Measurements from ENCODE around the gene FAM43B.

DNA sequence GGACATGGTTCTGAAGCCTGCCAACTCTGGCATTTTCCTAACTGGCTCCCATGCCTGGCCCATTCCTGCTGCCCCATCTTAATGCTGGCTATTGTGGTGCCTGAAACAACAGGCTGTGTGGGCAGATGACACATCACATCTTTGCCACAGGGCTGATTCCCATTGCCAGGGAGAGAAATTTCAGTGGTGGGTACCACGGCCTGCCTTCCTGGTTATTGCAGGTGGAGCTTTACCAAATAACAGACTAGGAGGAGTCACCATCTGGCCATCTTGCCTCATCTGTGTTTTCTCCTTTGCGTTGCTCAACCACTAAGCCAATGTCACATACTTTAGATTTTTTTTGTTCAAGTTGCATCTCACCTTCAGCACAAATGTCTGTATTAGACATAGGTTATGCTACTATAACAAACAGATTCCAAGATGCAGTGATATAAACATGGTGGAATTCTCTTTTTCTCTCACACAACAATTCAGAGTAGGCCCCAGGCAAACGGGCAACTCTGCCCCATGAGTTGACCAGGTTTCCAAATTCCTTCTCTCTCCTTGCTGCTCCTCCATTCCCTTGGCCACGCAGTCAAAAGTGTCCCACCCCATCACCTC, 50.6 kb downstream of the FAM43B start:
- no peak for TF ChIP-seq POLR2AphosphoS5 (IDR thresholded peaks at IDR 0.05; ENCODE audit: low read depth, low read length)
- TF ChIP-seq TAF1 (IDR thresholded peaks at IDR 0.05; ENCODE audit: borderline replicate concordance, low read depth, low read length) = no peak
